Stimulated activated CD4-positive, alpha-beta T cell treated with anti-CD3 and anti-CD28 coated beads, Interleukin-2, amount 100 ng/mL, for 24 hours (primary cell): Measurements from ENCODE around the gene MADCAM1.
"Not testable (repeated sequence)": the region's sequence is repeated elsewhere in the genome, so short reads cannot be mapped to it uniquely, and the experiment has no call there.

ENCODE experiments used
- DNase-seq, 2 donors: peaks; one replicate each; pipeline ENCODE4 v3.0.0-alpha.2; 2020

MADCAM1 gene

DNA sequence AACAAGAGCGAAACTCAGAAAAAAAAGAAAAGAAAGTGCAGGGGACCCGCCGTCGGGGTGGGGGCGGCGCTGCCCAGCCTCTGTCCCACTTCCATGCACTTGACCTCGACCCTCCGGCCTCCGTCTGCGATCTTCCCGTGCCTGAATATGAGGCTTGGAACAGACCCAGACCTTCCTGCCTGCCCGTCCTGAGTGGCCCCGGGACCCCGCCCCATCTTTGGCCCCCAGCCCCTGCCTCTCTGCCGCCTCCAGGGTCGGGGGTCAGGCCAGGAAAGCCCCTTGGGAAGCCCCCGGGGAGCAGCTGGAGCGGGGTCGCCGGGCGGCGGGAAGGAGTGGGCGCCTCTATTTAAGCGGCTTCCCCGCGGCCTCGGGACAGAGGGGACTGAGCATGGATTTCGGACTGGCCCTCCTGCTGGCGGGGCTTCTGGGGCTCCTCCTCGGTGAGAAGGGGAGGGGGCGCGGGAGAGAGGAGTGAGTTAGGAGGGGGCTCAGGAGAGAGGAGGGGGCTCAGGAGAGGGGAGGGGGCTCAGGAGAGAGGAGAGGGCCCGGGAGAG, at the start of gene MADCAM1:
Gene MADCAM1 (plus strand): TSS at position 375 of the 554 bp plus-strand sequence. CDS start 14 bp downstream, at position 389.
- no peak for DNase-seq

DNA sequence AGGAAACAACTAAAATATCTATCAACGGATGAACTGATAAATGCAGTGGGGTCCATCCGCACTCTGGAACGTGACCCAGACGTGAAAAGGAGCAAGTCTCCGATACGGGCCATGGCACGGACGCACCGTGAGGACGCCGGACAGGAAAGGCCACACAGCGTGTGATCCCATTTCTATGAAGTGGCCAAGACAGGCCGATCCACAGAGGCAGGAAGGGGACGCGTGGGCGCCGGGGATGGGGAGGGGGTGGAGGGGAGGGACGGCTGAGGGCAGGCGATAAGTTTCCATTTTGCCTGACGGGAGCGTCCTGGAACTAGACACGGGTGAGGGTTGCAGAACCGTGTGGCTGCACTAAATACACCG, 49.2 kb upstream of the MADCAM1 start:
- no peak for DNase-seq

DNA sequence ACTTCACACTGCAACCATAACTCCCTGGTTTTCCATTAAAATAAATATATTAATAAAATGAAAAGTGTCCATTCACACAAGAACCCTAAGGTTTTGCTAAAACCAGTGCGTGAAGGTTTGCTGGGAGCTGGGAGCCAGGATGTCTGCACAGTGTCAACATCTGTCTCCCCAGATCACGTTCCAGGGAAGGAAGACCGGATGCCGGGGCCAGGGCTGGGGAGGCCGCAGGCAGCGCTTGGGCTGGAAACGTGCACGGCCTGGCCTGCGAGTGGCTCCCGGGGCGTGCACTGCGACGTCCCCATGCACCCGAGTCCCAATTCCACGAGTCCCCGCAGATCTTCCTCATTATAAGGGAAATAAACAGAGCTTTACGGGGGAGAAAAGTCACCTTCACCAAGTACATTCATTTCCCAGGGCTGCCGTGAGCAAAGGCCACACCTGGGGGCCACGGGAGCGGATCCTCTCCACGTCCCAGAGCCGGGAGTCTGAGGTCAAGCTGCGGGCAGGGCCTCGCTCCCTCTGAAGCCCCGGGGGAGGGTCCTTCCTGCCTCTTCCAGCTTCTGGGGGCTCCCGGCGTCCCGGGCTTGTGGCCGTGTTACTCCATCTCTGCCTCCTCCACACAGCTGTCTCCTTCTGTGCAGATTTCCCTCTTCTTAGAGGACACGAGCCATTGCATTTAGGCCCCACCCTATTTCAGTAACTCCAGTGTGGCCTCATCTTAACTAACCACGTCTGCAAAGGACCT, 48.3 kb upstream of the MADCAM1 start:
- DNase-seq: no peak

DNA sequence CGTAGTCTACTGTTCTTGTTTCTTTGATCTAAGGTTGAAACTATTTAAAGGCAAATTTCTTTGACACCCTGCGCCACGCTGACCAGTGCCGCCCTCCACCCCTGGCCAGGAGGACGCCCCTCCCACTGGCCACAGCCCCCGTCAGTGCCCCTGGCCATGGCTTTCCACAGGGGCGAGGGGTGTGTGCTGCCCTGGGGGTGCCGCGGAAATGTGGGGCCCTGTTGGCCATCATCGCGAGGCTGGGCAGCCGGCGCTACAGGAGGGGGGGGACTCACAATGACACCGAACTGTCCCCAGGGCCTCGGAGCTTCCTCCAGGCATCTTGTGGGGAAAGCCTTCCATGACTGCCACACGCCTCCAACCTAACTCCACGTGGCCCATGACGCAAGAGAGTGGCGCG, 46.4 kb upstream of the MADCAM1 start:
- DNase-seq: no peak

DNA sequence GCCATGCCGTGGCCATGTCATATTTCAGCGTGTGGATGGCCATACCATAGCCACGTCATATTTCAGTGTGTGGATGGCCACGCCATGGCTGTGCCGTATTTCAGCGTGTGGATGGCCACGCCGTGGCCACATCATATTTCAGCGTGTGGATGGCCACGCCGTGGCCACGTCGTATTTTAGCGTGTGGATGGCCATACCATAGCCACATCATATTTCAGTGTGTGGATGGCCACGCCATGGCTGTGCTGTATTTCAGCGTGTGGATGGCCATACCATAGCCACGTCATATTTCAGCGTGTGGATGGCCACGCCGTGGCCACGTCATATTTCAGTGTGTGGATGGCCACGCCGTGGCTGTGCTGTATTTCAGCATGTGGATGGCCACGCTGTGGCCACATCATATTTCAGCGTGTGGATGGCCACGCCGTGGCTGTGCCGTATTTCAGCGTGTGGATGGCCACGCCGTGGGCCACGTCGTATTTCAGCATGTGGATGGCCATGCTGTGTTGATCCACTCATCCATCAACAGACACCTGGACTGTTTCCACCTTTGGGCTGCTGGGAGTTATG, 45.3 kb upstream of the MADCAM1 start:
- not testable (repeated sequence) for DNase-seq

DNA sequence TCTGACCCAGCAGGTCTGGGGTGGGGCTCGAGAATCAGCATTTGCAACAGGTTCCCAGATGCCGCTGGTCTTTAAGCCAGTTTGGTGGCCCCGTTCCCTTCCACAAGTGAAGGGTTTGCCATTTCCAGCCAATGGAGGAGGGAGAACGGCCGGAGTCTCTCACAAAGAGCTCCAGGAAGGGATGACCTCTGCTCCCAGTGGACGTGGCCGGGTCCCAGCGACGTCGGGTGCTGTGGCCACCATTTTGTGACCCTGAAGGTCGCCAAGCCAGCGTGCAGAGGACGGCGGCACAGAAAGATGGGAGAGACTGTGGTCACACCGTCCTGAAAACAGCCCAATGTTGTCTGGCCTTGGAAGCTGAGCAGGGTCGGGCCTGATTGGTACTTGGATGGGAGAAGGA, 43.5 kb upstream of the MADCAM1 start:
- DNase-seq: no peak

DNA sequence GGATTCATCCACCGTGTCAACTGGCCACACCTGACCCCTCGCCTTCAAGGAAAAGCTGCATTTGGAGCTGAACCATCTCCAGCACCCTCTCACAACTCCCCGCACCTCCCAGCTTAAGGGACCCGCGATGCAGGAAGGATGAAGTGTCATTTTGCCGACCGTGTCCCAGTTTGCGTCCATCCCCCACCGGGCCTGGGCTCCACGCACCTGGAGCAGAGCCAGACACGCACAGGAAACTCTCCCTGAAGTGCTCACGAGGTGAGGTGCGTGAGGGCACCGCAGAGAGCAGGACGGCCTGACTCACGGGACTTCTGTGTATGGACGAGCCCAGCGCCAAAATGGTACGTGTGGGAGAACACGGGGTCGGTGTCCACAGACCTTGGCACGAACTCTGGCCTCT, 42.7 kb upstream of the MADCAM1 start:
- DNase-seq: no peak

DNA sequence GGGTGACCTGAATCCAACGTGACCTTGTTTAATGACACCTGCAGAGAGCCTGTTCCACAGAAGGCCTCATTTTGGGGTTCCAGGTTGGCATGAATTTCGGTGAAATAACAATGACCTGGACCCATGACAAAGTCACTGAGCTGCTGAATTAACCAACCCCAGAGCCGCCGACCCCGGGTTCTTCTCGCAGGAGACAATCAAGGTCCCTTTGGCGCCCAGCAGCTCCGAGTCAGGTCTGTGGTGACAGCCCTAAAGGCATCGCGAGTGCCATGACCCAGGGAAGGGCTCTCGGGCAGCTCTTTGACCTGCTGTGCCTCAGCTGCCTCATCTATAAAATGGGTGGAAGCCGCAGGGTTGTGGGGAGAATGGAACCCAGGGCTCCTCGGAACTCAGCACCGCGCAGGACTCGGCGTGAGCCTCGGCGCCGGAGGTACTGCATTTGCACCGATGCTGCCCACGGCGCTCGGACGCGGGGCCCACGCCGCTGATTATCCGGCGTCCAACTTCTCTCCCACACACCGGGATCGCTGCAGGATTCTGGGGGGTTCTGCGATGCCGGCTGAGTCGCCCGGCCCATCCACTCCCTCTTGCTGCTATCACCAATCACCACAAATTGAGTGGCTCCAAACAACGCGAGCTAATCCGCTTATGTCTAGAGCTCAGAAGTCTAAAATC, 41.1 kb upstream of the MADCAM1 start:
- no peak for DNase-seq

DNA sequence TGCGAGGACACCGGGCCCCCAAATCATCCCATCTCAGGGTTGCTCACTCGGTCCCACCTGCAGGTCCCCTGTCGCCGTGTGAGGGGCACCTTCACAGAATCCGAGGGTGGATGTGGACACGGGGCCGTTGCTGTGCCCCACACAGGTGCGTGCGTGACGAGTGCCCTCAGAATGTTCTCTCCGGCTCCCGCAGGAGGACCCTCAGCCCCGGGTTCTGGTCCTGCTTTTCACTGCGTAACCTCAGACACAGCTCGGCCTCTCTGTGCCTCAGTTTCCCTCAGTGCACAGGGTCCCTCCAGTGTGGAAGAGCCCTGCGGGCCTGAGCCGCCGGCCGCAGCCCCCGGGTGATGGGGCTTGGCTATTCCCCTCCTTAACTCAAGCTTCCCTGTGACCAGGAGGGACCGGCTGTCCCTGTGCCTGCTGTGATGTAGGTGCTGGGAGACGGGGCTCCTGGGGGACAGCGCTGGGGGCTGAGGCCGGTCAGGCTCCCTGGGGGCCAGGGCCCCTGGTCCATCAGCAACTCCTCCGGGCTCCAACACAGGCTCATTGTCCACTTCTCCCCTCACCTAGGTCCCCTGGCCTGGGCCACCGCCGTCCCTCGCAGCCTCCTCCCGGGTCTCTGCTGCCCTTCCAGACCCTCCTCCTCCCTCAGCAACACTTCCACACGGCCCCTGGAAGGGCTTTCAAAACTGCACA, 40.3 kb upstream of the MADCAM1 start:
- DNase-seq: no peak

DNA sequence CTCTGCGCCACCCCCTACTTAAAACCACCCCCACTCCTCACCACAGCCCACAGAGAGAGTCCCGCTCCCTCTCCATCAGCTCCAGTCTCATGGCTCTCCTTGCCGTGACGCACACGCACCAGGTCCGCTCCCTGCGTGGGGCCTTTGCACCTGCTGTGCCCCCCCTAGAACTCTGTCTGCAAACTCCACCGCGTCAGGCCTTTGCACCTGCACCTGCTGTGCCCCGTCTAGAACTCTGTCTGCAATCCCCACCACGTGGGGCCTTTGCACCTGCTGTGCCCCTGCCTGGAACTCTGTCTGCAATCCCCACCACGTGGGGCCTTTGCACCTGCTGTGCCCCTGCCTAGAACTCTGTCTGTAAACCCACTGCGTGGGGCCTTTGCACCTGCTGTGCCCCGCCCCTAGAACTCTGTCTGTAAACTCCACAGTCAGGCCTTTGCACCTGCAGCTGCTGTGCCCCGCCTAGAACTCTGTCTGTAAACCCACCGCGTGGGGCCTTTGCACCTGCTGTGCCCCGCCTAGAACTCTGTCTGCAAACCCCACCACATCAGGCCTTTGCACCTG, 39.7 kb upstream of the MADCAM1 start:
- DNase-seq: no peak

DNA sequence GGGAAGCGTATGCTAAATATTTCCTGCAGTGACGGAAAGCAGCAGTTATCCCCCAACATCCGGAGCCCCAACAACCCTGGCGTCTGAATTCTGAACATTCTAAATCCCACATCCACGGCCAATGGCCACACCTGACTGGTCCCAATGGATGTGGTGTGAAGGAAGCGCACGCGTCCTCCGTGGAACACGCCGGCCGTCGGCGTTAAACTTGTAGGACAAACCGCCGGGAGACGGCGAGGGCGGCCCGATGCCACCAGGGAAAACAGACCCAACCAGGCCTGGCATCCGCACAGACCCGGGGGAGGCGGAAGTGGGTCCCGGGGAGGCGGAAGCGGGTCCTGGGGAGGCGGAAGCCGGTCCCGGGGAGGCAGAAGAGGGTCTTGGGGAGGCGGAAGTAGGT, 38.6 kb upstream of the MADCAM1 start:
- no peak for DNase-seq

DNA sequence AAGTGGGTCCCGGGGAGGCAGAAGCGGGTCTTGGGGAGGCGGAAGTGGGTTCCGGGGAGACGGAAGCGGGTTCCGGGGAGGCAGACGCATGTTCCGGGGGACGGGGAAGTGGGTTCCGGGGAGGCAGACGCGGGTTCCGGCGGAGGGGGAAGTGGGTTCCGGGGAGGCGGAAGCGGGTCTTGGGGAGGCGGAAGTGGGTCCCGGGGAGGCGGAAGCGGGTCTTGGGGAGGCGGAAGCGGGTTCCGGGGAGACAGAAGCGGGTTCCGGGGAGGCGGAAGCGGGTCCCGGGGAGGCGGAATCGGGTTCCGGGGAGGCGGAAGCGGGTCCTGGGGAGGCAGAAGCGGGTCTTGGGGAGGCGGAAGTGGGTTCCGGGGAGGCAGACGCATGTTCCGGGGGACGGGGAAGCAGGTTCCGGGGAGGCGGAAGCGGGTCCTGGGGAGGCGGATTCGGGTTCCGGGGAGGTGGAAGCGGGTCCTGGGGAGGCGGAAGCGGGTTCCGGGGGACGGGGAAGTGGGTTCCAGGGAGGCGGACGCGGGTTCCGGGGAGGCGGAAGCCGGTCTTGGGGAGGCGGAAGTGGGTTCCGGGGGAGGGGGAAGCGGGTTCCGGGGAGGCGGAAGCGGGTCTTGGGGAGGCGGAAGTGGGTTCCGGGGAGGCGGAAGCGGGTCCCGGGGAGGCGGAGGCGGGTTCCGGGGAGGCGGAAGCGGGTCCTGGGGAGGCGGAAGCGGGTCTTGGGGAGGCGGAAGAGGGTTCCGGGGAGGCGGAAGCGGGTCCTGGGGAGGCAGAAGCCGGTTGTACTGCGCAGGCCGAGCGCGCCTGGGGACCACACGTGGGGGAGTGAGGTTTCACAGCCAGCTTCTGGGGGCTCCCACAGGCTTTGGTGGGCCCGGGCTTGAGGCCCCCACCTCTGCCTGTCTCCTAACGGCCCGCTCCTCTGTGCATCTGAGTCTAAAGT, 37.9 kb upstream of the MADCAM1 start:
- no peak for DNase-seq

DNA sequence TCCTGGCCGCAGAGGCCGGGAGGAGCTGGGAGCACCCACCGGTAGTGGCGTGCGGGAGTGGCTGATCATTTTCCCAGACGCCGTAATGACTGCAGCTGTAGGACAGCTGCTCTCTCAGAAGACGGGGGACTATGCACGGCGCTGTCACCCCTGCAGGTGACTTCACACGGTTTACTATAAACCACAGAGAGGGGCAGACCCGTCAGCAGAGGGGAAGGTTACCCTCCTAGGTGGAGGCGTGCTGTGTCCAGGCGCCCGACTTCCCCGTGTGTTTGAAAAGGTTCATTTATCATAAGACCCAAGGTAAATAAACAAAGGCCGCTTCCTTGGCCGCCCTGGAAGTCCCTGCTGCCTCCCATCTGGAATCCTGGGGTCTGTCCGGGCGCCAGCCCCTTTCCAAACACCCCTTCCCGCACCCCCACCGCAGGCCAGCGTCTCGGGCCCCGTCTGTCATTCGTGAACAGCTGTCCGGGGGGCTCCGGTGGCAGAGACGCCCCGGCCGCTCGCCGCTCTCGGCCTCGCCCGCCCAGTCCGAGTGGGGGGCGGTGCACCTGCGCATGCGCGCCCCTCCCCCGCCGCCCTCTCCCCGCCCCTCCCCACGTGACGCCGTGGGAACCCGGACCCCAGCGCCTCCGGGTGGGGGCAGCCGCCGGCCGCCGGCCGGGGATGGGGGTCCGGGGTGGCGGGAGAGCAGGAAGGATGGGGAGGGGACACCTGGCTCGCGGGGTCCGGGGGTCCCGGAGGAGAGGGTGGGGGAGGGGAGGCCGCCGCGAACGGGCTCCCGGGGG, 36.4 kb upstream of the MADCAM1 start:
- peak in 1 of 2 donors; percentile 19 for DNase-seq

DNA sequence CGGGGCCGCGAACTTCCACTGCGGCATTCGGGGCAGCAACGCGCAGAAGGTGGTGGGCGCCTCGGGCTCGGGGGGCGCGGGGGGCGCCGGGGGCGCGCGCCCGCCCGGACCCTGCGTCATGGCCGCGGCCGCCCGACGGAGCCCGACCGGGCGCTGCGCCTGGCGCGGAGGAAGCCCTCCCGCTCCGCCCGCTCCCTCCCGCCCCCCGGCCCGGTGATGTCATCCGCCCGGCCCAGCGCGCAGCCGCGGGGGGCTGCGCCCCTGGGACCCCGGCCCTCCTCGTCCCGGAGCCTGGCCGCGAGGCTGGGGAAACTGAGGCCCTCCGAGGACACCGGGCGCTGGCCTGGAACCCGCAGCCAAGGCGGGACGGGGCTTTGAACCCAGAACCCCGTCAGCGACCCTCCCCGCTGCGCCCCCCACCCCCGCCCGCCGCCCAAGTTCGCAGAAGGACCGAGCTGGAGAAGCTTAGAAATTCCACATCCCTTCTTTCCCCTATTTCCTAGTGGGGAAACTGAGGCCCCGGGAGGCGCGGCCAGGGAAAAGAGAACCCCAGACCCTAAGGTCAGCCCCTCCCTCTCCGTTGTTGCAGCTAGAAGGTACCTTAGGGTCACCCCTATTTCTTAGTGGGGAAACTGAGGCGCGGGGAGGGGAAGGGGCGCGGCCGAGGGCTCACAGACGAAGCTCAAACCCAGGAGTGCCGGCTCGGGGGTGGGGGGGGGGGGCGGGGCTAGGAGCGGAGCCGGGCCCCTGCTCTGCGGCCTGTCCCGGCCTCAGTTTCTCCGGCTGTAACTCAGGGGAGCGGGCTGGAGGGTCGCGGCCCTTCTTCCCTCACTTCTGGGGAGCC, 35.2 kb upstream of the MADCAM1 start, which contains the start of gene SHC2:
Gene SHC2 (minus strand): TSS at position 157 of the 844 bp plus-strand sequence. CDS start 37 bp downstream, at position 120.
- no peak for DNase-seq

DNA sequence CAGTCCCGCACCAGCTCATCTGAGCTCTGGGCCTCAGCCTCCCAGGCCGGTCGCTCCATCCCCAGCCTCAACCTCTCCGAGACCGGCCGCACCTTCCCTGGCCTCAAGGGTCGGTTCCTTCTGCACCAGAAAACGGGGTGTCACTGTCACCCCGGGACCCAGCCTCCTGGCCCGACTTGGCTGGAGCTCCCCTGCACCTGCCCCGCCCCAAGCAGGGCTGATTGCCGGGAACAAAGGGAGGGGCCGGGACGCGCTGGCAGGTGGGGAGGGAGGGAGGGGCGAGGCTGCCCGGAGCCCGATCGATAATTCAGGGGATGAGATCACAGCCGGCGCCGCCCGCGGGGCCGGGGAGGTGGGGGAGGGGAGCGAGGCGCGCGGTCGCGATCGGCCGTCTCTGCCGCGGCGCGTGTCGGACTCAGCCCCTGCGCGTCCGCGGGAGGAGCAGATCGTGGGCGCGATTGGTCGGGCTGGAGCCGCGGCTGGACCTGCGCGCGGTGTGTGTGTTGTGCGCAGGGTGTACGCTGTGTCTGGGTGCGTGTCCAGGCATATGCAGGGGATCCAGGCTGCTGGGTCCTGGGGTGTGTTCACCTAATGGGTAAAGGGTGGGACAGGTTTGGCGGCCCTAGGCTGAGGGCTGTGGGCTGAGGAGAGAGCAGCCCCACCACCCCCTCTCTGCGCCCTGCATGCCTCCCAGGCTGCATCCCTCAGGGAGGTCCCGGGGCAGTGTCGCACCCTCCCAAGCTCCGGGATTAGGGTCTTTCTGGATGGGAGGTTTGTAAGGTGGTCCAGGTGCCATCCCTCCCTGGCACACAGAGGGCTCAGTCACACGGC, 34.4 kb upstream of the MADCAM1 start:
- DNase-seq: peak in 1 of 2 donors; percentile 16

DNA sequence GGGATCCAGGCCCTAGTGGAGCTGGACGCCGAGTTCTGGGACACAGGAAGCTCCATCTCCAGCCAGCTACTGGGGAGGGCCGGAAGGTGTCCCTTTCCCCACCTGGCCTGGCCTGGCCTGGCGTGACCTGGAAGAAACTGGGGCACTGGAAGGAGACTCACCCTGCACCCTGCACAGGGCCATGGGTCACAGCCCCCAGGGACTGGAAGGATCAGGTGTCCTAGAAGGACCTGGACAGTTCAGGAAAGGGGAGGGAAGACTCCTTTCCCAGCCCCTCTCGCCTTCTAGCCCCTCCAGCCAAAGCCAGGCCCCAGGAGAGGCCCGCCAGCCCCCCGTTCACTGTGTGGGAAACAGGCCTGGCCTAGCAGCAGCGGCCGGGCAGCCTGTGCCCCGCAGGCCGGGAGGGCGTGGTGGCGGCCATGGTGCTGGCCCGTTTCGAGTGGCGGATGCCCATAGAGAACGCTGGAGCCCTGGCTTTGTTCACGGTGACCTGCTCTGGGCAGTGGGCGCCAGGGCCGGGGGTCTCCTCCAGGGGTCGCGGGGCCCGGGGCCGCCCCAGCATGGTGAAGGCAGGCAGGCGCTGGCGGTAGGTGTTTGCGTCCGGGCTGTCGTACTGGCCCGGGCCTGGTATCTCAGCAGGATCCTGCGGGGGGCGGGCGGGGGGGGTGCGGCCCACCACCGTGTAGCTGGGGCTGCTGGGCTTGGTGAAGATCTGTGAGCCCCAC, 32.6 kb upstream of the MADCAM1 start:
- DNase-seq: no peak

DNA sequence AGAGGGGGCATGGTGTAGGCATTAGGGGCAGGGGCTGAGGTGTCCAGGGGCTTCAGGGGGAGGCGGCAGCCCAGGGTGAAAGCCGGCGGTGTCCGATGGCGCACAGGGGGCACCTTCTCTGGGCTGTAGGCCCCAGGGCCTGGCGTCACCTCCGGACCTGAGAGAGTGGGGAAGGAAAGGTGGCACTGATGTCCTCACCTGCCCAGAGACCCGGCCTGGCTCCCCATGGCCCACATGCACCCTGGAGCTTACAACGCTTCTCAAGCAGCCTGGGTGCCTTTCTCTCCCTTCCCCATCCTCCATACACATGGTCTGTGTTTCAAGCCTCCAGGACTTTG, 32.1 kb upstream of the MADCAM1 start:
- no peak for DNase-seq
